Keratinocyte (primary cell): Measurements from ENCODE around the gene PPP1R12A. TPM values are rescaled to one million over a fixed set of nuclear protein-coding genes. Genes with fewer than 3 reads are reported as not detected.

Source experiments
- DNase-seq: peaks from one replicate; pipeline ENCODE4 v3.0.0-alpha.2; 2011; ENCODE audit warnings: low read depth, missing footprints, low spot score
- FAIRE-seq: peaks from 2 replicates; lab custom pipeline; 2011; peaks lifted over from hg19 to GRCh38; lab: Jason Lieb, UNC
- H2AFZ ChIP-seq: 2 replicates; pipeline ENCODE4 v1.6.0; 2012; ENCODE audit warnings: low read length, control low read depth, inconsistent platforms; ENCODE audit not compliant: control insufficient read depth
- H3K27ac ChIP-seq: 2 replicates; pipeline ENCODE4 v1.5.1; 2011; ENCODE audit warnings: low read length; ENCODE audit not compliant: control insufficient read depth, insufficient read depth
- H3K27me3 ChIP-seq: 3 replicates; pipeline ENCODE4 v1.6.0; 2011; ENCODE audit warnings: low read length; ENCODE audit not compliant: control insufficient read depth, insufficient read depth; ENCODE audit errors: extremely low read depth
- H3K36me3 ChIP-seq, 2 experiments: 2 replicates in 1 of 2; 3 replicates in 1 of 2; pipeline ENCODE4 v1.5.1; 2011; ENCODE audit warnings: low read length in 2 of 2, mild to moderate bottlenecking in 1 of 2; ENCODE audit not compliant: control insufficient read depth in 2 of 2, insufficient read depth in 2 of 2; ENCODE audit errors: extremely low read depth in 1 of 2
- H3K4me1 ChIP-seq: 3 replicates; pipeline ENCODE4 v1.5.1; 2011; ENCODE audit warnings: low read length; ENCODE audit not compliant: control insufficient read depth, insufficient read depth; ENCODE audit errors: extremely low read depth
- H3K4me2 ChIP-seq: 3 replicates; pipeline ENCODE4 v1.6.0; 2011; ENCODE audit warnings: low read depth, low read length; ENCODE audit not compliant: control insufficient read depth, insufficient read depth; ENCODE audit errors: extremely low read depth
- H3K4me3 ChIP-seq, 3 experiments: fragments of 200-600 bp in 1 of 3; sonication (generic) in 1 of 3; 2 replicates in 2 of 3; 3 replicates in 1 of 3; pipeline ENCODE4 v1.5.1; 2011 to 2016; ENCODE audit warnings: low read length in 3 of 3, mild to moderate bottlenecking in 3 of 3, control low read depth in 2 of 3, inconsistent platforms in 1 of 3, low read depth in 1 of 3, mixed read lengths in 1 of 3, mixed run types in 1 of 3, moderate library complexity in 1 of 3; ENCODE audit not compliant: control insufficient read depth in 2 of 3, insufficient read depth in 2 of 3; ENCODE audit errors: extremely low read depth in 1 of 3
- H3K79me2 ChIP-seq: 2 replicates; pipeline ENCODE4 v1.6.0; 2012; ENCODE audit warnings: low read length; ENCODE audit not compliant: control insufficient read depth, insufficient read depth
- H3K9ac ChIP-seq: 3 replicates; pipeline ENCODE4 v1.6.0; 2011; ENCODE audit warnings: low read length; ENCODE audit not compliant: control insufficient read depth, insufficient read depth; ENCODE audit errors: extremely low read depth
- H3K9me1 ChIP-seq: 3 replicates; pipeline ENCODE4 v1.6.0; 2011; ENCODE audit warnings: low read length; ENCODE audit not compliant: control insufficient read depth, insufficient read depth; ENCODE audit errors: extremely low read depth
- H3K9me3 ChIP-seq: 2 replicates; pipeline ENCODE4 v1.5.1; 2012; ENCODE audit warnings: low read depth, low read length; ENCODE audit not compliant: control insufficient read depth
- H4K20me1 ChIP-seq: 3 replicates; pipeline ENCODE4 v1.6.0; 2011; ENCODE audit warnings: low read length; ENCODE audit not compliant: control insufficient read depth, insufficient read depth; ENCODE audit errors: extremely low read depth
- EZH2 ChIP-seq: IDR thresholded peaks from one replicate; pipeline ENCODE4 v1.6.1; 2012; ENCODE audit warnings: inconsistent platforms, mild to moderate bottlenecking, low read length, moderate library complexity
- dilution Hi-C: fragments of 300-500 bp; cut with MboI; formaldehyde crosslinking; loops from one replicate; pipeline ENCODE4 v1.7.0; 2020; ENCODE audit warnings: low sequenced_read_pairs; ENCODE audit not compliant: extremely low pct_ligation_motif_present
- polyA plus RNA-seq, 5 experiments: library from polyadenylated mRNA; depleted of rRNA in 3 of 5; stranded (reverse) in 3 of 5; stranded (forward) in 1 of 5; unstranded in 1 of 5; fragments of >200 nt; gene quantifications; 1 replicate in 1 of 5; 2 replicates in 3 of 5; 3 replicates in 1 of 5; pipeline versions ENCODE4 v1.2.1 to v1.2.3, GENCODE V29; 2011 to 2012; ENCODE audit warnings: missing spikeins in 2 of 5, low read depth in 1 of 5, low replicate concordance in 1 of 5
- TF ChIP-seq, protein P1 (sequence below), 3 experiments: IDR thresholded peaks in 1 of 3; conservative IDR thresholded peaks in 1 of 3; optimal IDR thresholded peaks in 1 of 3; 2 replicates in 2 of 3; 3 replicates in 1 of 3; pipeline versions ENCODE3 to v1.5.1; 2011; ENCODE audit warnings: low read length in 3 of 3, mild to moderate bottlenecking in 3 of 3, moderate library complexity in 2 of 3, control low read depth in 1 of 3, inconsistent platforms in 1 of 3; ENCODE audit not compliant: insufficient read depth in 2 of 3; ENCODE audit errors: extremely low read depth in 1 of 3

PPP1R12A gene
- polyA plus RNA-seq, 1 donor (not counting 4 experiments of a cell fraction or from before 2014, with no cell fraction given): 45.2 TPM

GRCh38 chr12:79929065-79929464 is 5.8 kb downstream of the PPP1R12A start:
- no peak for DNase-seq
- Histone ChIP-seq H3K9me3 (no peaks in the 10 kb centered on the region), H3K27ac (no peak overlapping the region), H3K4me2 (no peak overlapping the region), H3K9me1 (peaks cover 4% of the 10 kb centered on the region), H3K4me3 (no peak overlapping the region), H4K20me1 (peaks cover 11% of the 10 kb centered on the region), H2AFZ (no peak overlapping the region), H3K79me2 (peaks cover 100% of the 10 kb centered on the region), H3K27me3 (no peaks in the 10 kb centered on the region), H3K4me1 (peaks cover 13% of the 10 kb centered on the region), H3K9ac (no peak overlapping the region), H3K36me3 (no peaks in the 10 kb centered on the region)
- TF ChIP-seq, protein P1, sequence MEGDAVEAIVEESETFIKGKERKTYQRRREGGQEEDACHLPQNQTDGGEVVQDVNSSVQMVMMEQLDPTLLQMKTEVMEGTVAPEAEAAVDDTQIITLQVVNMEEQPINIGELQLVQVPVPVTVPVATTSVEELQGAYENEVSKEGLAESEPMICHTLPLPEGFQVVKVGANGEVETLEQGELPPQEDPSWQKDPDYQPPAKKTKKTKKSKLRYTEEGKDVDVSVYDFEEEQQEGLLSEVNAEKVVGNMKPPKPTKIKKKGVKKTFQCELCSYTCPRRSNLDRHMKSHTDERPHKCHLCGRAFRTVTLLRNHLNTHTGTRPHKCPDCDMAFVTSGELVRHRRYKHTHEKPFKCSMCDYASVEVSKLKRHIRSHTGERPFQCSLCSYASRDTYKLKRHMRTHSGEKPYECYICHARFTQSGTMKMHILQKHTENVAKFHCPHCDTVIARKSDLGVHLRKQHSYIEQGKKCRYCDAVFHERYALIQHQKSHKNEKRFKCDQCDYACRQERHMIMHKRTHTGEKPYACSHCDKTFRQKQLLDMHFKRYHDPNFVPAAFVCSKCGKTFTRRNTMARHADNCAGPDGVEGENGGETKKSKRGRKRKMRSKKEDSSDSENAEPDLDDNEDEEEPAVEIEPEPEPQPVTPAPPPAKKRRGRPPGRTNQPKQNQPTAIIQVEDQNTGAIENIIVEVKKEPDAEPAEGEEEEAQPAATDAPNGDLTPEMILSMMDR (optimal IDR thresholded peaks at IDR 0.05 in 1 of 3, IDR thresholded peaks at IDR 0.05 in 1 of 3, conservative IDR thresholded peaks at IDR 0.05 in 1 of 3; ENCODE audit: extremely low read depth in 1 of 3, insufficient read depth in 2 of 3, low read length in 3 of 3): no peak
- TF ChIP-seq EZH2: no peak
- dilution Hi-C loops: no loop called here
- FAIRE-seq: no peak

GRCh38 chr12:79927772-79928474 is 7.0 kb downstream of the PPP1R12A start:
- no peaks in the 10 kb centered on the region for H3K27me3 ChIP-seq
- H3K36me3 ChIP-seq: no peaks in the 10 kb centered on the region
- no peak overlapping the region for H3K9ac ChIP-seq
- peaks cover 11% of the 10 kb centered on the region for H4K20me1 ChIP-seq
- TF ChIP-seq EZH2: no peak
- TF ChIP-seq, protein P1 (optimal IDR thresholded peaks at IDR 0.05 in 1 of 3, IDR thresholded peaks at IDR 0.05 in 1 of 3, conservative IDR thresholded peaks at IDR 0.05 in 1 of 3; ENCODE audit: extremely low read depth in 1 of 3, insufficient read depth in 2 of 3, low read length in 3 of 3): no peak
- DNase-seq (no peak), FAIRE-seq (no peak)
- H2AFZ ChIP-seq: no peak overlapping the region
- peaks cover 100% of the 10 kb centered on the region for H3K79me2 ChIP-seq
- dilution Hi-C loops: no loop called here
- no peaks in the 10 kb centered on the region for H3K9me3 ChIP-seq
- H3K4me1 ChIP-seq: peaks cover 13% of the 10 kb centered on the region
- no peak overlapping the region for H3K27ac ChIP-seq
- peak overlapping the region; percentile 22 for H3K4me2 ChIP-seq
- peaks cover 4% of the 10 kb centered on the region for H3K9me1 ChIP-seq
- no peak overlapping the region for H3K4me3 ChIP-seq
